T-helper 17 cell (primary cell): ENCODE measurements around the gene IRX3. TPM values are rescaled to one million over a fixed set of nuclear protein-coding genes. Genes with fewer than 3 reads are reported as not detected.

Experiments
- ATAC-seq: fragments of 150-1000 bp; cut with Tn5 transposase; 2 replicates; pipeline ENCODE4 v1.10.0; 2021; ENCODE audit warnings: mild to moderate bottlenecking, moderate library complexity
- DNase-seq, 3 donors: peaks; one replicate each; pipeline versions ENCODE4 v3.0.0 to v3.0.0-alpha.2; 2020 to 2021
- H3K9me3 ChIP-seq: one replicate; pipeline ENCODE4 v1.7.0; 2013; ENCODE audit warnings: low read length, mild to moderate bottlenecking; ENCODE audit not compliant: control insufficient read depth, poor library complexity, severe bottlenecking
- H3K27ac Mint-ChIP-seq: one replicate; pipeline ENCODE4 v1.8.0; 2022; ENCODE audit warnings: mild to moderate bottlenecking, moderate library complexity, mixed read lengths
- H3K27me3 Mint-ChIP-seq: one replicate; pipeline ENCODE4 v1.8.0; 2022; ENCODE audit warnings: mixed read lengths
- H3K36me3 Mint-ChIP-seq: one replicate; pipeline ENCODE4 v1.8.0; 2022; ENCODE audit warnings: low read depth, mixed read lengths
- H3K4me1 Mint-ChIP-seq: one replicate; pipeline ENCODE4 v1.8.0; 2022; ENCODE audit warnings: mild to moderate bottlenecking, mixed read lengths
- H3K4me3 Mint-ChIP-seq: one replicate; pipeline ENCODE4 v1.8.0; 2022; ENCODE audit warnings: mild to moderate bottlenecking, moderate library complexity, mixed read lengths
- total RNA-seq, 4 donors: library from RNA in 2 of 4; stranded (reverse) in 2 of 4; gene quantifications; one replicate each; pipeline ENCODE4 v1.2.3 and lab custom pipeline; 2022 to 2026

IRX3 gene
- under 1 TPM in 1 of 2 donors, not detected in 1; 0.47 TPM for total RNA-seq
- 0.12 to 0.30 reads per million in 2 donors for total RNA-seq (lab: John Stamatoyannopoulos, UW)

DNA sequence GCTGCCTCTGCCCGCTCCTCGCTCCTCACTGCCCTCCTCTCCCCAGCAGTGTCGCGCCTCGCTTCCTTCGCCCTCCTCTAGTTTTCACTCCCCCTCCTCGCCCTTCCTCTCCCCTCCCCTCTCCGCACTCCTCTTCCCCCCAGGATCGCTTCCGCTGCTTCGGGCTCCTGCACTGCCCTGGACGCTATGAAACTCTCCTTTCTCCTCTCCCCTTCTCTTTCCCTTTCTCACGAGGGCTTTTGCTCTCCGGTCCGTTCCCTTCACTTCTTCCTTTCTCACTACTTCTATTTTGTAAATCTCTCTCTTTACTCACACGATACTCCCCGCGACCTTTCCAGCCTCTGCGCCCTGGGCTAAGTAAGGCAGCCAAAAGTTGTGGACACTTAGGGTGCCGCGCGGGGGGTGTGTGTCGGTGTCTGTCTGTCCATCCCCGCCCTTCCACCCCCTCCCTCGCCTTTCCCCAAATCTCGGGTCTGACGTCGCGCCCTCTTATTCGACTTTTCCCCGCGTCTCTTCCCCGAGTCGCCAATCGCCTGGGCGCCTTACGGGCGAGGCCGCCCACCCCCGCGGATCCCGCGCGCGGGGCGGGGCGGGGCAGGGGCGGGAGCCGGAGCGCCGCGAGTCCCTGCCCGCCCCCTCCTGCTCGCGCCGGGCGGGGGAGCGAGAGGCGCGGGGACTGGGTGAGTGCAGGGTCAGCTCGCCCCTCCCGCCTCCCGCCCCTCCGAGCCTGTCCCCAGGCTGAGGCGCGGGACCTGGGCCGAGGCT, at the start of gene IRX3:
Gene IRX3 (minus strand): TSS at position 422 of the 765 bp plus-strand sequence. CDS start 737 bp downstream, outside the sequence.
- no peak within 1 kb of the TSS for H3K27ac Mint-ChIP-seq
- no peak for DNase-seq
- peaks cover 33% of the 10 kb centered on the region for H3K4me1 Mint-ChIP-seq

DNA sequence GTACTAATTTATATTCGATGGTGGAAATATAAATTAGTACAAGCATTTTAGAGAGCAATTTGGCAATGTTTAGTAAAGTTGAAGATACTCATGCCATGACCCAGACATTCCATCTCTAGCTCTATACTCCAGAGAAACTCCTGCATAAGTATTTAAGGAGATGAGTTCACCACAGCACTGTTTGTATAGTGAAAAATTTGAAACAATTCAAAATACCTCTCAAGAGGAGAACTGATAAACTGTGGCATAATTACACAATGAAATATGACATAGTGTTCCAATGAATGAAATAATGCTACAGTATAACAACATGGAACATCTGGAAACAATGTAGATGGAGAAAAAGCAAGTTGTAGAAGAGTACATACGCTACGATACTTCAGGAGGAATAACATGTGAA, 48.6 kb upstream of the IRX3 start:
- ATAC-seq (no peak), DNase-seq (no peak)
- Mint-ChIP-seq H3K4me1 (no peaks in the 10 kb centered on the region), H3K4me3 (no peak overlapping the region), H3K27me3 (peaks cover 37% of the 10 kb centered on the region), H3K27ac (no peak overlapping the region), H3K36me3 (no peaks in the 10 kb centered on the region)
- no peaks in the 10 kb centered on the region for H3K9me3 ChIP-seq

More for the DNA sequence above, at the start of gene IRX3:
- peaks cover 68% of the 10 kb centered on the region for H3K27me3 Mint-ChIP-seq
- H3K36me3 Mint-ChIP-seq, result peaks cover 15% of the 10 kb centered on the region
- no peaks in the 10 kb centered on the region for H3K9me3 ChIP-seq
- no peak for ATAC-seq
- H3K4me3 Mint-ChIP-seq, result peak within 1 kb of the TSS; percentile 85

DNA sequence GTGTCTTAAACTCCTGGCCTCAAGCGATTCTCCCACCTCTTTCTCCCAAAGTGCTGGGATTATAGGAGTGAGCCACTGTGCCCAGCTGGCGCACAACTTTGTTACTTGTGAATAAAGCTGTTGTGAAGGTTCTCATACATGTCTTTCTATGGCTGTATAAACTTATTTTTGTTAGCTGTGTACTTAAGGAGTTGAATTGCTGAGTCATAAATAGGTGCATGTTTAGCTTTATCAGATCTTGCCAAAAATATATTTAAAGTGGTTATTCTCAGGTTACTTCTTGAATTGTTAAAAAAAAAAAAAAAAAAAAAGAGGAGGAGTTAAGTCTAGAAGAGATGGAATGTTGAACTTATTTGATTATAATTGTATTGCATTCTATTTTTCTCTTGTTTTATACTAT, 47.6 kb upstream of the IRX3 start:
- Mint-ChIP-seq H3K27ac (no peak overlapping the region), H3K4me1 (no peaks in the 10 kb centered on the region), H3K36me3 (no peaks in the 10 kb centered on the region), H3K4me3 (no peak overlapping the region), H3K27me3 (peaks cover 45% of the 10 kb centered on the region)
- H3K9me3 ChIP-seq, result no peaks in the 10 kb centered on the region
- DNase-seq (no peak), ATAC-seq (no peak)

DNA sequence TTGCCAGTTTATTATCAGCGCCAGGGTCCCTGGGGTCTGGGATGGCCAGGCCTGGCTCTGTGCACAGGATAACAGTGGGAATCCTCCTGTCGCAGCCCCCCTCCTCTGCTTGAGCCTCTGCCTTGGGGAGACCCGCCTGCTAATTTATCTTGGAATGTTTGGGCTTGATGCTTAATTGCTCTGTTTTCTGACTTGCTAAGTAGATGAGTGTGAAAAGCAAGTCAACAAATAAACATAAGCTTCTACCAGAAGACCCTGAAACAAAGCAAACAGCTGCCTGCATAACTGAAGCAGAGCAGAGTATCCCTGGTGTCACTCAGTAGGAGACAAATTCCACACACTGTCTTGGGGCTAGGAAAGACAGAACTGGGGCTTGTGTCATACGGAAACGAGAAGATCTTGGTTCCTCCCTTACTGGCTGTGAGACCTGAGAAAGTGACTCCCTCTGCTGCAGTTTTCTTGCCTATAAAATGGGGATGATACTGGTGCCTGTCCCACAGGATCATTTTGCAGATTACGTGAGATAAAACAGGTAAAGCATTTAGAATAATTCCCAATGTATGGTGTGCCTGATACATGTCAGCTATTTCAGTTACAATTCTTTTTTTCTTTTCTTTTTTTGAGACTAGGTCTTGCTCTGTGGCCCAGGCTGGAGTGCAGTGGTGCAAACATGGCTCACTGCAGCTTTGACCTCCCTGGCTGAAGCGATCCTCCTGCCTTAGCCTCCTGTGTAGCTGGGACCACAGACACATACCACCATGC, 44.8 kb upstream of the IRX3 start:
- Mint-ChIP-seq H3K4me3 (no peak overlapping the region), H3K36me3 (no peaks in the 10 kb centered on the region), H3K4me1 (no peaks in the 10 kb centered on the region), H3K27me3 (peaks cover 49% of the 10 kb centered on the region), H3K27ac (no peak overlapping the region)
- no peak for DNase-seq
- H3K9me3 ChIP-seq, result no peaks in the 10 kb centered on the region
- no peak for ATAC-seq

- H3K9me3 ChIP-seq, result no peaks in the 10 kb centered on the region
- Mint-ChIP-seq H3K36me3 (no peaks in the 10 kb centered on the region), H3K27me3 (peaks cover 26% of the 10 kb centered on the region), H3K27ac (no peak overlapping the region), H3K4me3 (no peak overlapping the region), H3K4me1 (no peaks in the 10 kb centered on the region)
- DNase-seq (no peak), ATAC-seq (no peak)
Observed at GRCh38 chr16:54327609-54328008, 41.0 kb upstream of the IRX3 start.

- H3K4me1 Mint-ChIP-seq, result no peaks in the 10 kb centered on the region
- H3K27ac Mint-ChIP-seq, result no peak overlapping the region
- peaks cover 23% of the 10 kb centered on the region for H3K27me3 Mint-ChIP-seq
- H3K9me3 ChIP-seq, result no peaks in the 10 kb centered on the region
- ATAC-seq (no peak), DNase-seq (no peak)
- H3K36me3 Mint-ChIP-seq, result no peaks in the 10 kb centered on the region
- no peak overlapping the region for H3K4me3 Mint-ChIP-seq
Observed at GRCh38 chr16:54326266-54326662, 39.7 kb upstream of the IRX3 start.

DNA sequence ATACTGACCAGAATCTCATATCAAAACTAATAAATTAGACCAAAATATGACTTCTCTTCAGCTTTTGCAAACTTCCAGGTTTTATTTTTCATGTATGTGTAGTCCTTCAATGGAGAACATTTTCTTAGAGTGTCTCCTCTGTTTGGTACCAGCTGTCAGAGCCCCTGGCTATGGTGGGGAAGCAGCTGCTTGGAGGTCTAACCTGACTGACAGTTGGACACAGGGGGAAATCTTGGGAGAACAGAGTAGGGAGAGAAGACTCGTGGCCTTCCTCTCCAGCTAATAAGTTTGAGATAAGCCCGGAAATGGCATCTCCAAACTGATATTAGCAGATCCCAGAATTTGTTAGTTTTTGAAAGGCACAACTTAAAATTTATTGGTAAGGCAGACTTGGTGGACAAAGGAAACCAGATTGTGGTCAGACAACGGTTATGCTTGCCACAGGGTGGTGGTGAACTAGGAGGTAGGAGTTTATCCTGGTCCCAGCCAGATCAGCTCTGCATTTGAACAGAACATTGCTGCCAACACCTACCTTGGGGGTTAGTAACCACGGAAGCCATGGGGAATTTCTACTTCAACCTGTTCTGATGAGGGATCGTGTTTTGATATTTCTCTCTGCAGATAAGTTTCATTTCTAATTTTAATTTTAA, 39.2 kb upstream of the IRX3 start:
- no peaks in the 10 kb centered on the region for H3K4me1 Mint-ChIP-seq
- peaks cover 22% of the 10 kb centered on the region for H3K27me3 Mint-ChIP-seq
- no peaks in the 10 kb centered on the region for H3K9me3 ChIP-seq
- no peak overlapping the region for H3K27ac Mint-ChIP-seq
- H3K4me3 Mint-ChIP-seq, result no peak overlapping the region
- H3K36me3 Mint-ChIP-seq, result no peaks in the 10 kb centered on the region
- no peak for ATAC-seq
- DNase-seq, result no peak

DNA sequence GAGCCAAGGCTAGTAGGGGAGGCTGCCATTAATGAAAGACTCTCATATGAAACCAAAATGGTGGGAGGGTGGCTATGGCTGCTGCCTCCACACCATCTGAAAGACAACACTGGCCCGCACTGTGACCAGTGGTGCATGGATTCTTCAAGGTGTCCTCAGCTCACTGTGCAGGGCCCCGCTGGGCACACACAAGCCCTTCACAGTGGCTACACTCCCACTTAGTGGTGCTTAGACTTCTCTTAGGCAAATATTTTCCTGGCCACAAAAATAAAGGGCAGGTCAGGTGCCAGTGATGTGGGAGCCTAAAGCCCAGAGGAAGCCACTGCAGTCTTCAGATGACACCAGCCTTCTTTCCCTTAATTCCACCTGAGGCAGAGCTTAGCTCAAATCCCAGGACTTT, 38.1 kb upstream of the IRX3 start:
- DNase-seq, result no peak
- Mint-ChIP-seq H3K27ac (no peak overlapping the region), H3K4me1 (no peaks in the 10 kb centered on the region), H3K4me3 (no peak overlapping the region), H3K27me3 (peaks cover 23% of the 10 kb centered on the region), H3K36me3 (no peaks in the 10 kb centered on the region)
- H3K9me3 ChIP-seq, result no peaks in the 10 kb centered on the region
- ATAC-seq, result no peak

GRCh38 chr16:54320697-54321340, 34.2 kb upstream of the IRX3 start:
- ATAC-seq (no peak), DNase-seq (no peak)
- Mint-ChIP-seq H3K4me3 (no peak overlapping the region), H3K36me3 (no peaks in the 10 kb centered on the region), H3K4me1 (no peaks in the 10 kb centered on the region), H3K27me3 (peaks cover 16% of the 10 kb centered on the region), H3K27ac (no peak overlapping the region)
- H3K9me3 ChIP-seq, result no peaks in the 10 kb centered on the region

DNA sequence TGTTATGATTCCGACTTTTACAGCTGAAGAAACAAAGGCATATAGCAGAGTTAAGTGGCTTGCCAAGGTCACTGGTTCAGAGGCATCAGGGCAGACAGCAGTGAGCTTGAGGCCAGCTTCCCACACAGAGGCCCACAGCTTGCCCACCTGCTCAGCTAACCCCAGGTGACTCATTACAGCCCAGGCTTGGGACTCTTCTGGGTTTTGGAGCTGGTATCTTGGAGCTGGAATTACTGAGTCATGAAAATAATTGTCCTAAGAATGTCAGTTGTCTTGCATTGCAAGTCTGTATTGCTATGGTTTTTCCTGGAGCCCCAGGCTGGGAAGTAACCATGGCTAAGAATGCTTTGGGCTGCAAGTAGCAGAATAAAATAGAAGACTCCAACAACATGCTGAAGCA, 32.4 kb upstream of the IRX3 start:
- DNase-seq, result no peak
- no peaks in the 10 kb centered on the region for H3K9me3 ChIP-seq
- Mint-ChIP-seq H3K36me3 (no peaks in the 10 kb centered on the region), H3K4me1 (no peaks in the 10 kb centered on the region), H3K27ac (no peak overlapping the region), H3K27me3 (peaks cover 25% of the 10 kb centered on the region), H3K4me3 (no peak overlapping the region)
- no peak for ATAC-seq

DNA sequence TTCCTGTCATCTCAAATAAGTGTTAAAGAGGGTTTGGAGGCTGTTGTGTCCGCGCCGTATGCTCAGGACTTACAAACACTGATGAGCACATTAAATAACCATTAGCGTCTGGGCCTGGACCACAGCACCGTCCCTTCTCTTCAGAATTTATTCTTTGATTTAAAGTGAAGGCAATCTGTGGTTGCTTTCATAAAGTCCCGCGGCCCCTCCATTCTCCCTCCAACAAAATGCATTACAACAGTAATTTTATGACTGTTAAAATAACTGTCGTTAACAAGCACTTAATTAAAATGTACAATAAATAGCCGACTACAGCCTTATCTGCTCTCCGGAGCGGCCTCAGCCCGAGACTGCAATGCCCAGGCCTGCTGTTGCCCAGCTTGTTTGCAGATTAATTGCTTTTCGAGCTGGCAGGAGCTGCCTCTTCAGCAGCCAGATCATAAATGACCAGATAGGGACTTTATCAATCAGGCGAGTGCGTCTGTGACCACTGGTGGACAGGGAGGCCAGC, 30.6 kb upstream of the IRX3 start:
- H3K27ac Mint-ChIP-seq, result no peak overlapping the region
- ATAC-seq (no peak), DNase-seq (no peak)
- H3K9me3 ChIP-seq, result no peaks in the 10 kb centered on the region
- no peaks in the 10 kb centered on the region for H3K4me1 Mint-ChIP-seq
- H3K4me3 Mint-ChIP-seq, result no peak overlapping the region
- H3K36me3 Mint-ChIP-seq, result no peaks in the 10 kb centered on the region
- H3K27me3 Mint-ChIP-seq, result peaks cover 25% of the 10 kb centered on the region

GRCh38 chr16:54316095-54316889, 29.7 kb upstream of the IRX3 start:
- H3K27me3 Mint-ChIP-seq, result peaks cover 25% of the 10 kb centered on the region
- H3K4me1 Mint-ChIP-seq, result no peaks in the 10 kb centered on the region
- no peaks in the 10 kb centered on the region for H3K36me3 Mint-ChIP-seq
- no peak for ATAC-seq
- DNase-seq, result no peak
- H3K4me3 Mint-ChIP-seq, result no peak overlapping the region
- no peak overlapping the region for H3K27ac Mint-ChIP-seq
- no peaks in the 10 kb centered on the region for H3K9me3 ChIP-seq
